ENCODE results near the gene DBF4. TPM values are rescaled to one million over a fixed set of nuclear protein-coding genes. Genes with fewer than 3 reads are reported as not detected.
"Not testable (repeated sequence)": the region's sequence is repeated elsewhere in the genome, so short reads cannot be mapped to it uniquely, and the experiment has no call there.

Gene DBF4
- total RNA-seq, 2 donors from 2014 or later, result 11.0 to 24.9 TPM

DNA sequence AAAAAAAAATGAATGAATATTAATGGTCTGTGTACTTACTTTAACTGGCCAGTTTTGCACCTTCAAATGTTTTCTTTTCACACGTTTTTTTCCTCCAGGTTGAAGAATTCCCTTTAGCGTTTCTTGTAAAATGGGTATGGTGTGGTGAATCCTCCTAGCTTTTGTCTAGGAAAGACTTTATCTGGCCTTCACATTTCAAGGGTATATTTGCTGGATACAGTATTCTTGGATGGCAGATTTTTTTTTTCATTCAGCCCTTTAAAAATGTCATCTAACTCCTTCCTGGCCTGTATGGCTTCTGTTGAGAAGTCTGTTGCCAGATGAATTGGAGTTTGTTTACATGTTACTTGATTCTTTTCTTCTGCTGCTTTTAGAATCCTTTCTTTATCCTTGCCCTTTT lies 10.2 kb upstream of the DBF4 start:
- H3K27ac ChIP-seq, result no peak overlapping the region
- H3K4me1 ChIP-seq (replicated peaks), result no peaks in the 10 kb centered on the region
- no peak for DNase-seq (ENCODE audit: low spot score)
- 95% methylated on average over 2 of the region's 2 CpGs for WGBS
- no peaks in the 10 kb centered on the region for H3K27me3 ChIP-seq (replicated peaks; ENCODE audit: insufficient read depth)
- no peaks in the 10 kb centered on the region for H3K36me3 ChIP-seq
- no peak for TF ChIP-seq POLR2AphosphoS5 (IDR thresholded peaks at IDR 0.05)
- TF ChIP-seq, protein P1, sequence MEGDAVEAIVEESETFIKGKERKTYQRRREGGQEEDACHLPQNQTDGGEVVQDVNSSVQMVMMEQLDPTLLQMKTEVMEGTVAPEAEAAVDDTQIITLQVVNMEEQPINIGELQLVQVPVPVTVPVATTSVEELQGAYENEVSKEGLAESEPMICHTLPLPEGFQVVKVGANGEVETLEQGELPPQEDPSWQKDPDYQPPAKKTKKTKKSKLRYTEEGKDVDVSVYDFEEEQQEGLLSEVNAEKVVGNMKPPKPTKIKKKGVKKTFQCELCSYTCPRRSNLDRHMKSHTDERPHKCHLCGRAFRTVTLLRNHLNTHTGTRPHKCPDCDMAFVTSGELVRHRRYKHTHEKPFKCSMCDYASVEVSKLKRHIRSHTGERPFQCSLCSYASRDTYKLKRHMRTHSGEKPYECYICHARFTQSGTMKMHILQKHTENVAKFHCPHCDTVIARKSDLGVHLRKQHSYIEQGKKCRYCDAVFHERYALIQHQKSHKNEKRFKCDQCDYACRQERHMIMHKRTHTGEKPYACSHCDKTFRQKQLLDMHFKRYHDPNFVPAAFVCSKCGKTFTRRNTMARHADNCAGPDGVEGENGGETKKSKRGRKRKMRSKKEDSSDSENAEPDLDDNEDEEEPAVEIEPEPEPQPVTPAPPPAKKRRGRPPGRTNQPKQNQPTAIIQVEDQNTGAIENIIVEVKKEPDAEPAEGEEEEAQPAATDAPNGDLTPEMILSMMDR (IDR thresholded peaks at IDR 0.05), result no peak
- H3K4me3 ChIP-seq, result no peak overlapping the region
- intact Hi-C loops (cut with DNase I), result no loop called here
- H3K9me3 ChIP-seq, result no peaks in the 10 kb centered on the region

DNA sequence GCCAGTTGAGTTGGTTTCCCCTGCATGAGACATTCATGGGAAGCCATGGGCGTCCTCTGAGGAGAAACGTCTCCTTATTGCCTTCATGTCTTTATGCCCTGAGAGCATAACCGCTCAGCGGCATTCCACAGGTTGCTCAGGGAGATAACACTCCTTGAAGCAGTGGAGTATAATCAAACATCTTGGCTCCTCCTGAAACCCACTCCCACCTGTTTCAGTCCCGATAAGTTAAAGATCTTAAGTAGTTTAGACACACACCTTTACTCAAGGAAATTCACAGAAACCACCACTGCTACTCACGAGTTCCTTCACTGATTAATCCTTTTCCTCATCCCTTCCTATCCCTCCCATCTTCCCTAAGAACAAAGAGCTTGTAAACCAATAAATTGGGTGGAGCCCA lies 9.8 kb upstream of the DBF4 start:
- H3K9me3 ChIP-seq; H3K36me3 ChIP-seq; H3K27ac ChIP-seq; H3K27me3 ChIP-seq (replicated peaks; ENCODE audit: insufficient read depth); H3K4me1 ChIP-seq (replicated peaks); DNase-seq (ENCODE audit: low spot score); intact Hi-C loops (cut with DNase I); H3K4me3 ChIP-seq: not testable (repeated sequence)
- 98% methylated on average over 6 of the region's 6 CpGs for WGBS

DNA sequence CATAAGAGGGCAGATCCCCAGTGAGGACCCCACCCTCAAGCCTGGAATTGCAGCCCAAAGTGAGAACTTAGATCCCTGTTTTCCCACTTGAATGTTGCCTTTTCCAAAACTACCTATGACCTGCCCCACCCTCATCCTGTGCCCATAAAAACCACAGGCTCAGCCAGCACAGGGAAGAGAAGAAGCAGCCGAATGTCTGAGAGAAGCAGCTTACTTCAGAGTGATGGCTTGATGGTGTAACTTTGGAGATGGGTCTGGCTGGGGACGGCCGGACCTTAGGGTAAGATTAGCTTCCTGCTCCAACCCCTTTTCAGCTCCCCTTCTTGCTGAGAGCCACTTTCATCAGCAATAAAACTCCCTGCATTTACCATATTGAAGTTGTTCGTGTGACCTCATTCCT lies 5.8 kb upstream of the DBF4 start:
- no peak overlapping the region for H3K27ac ChIP-seq
- no peak overlapping the region for H3K4me3 ChIP-seq
- H3K4me1 ChIP-seq (replicated peaks), result no peaks in the 10 kb centered on the region
- no peaks in the 10 kb centered on the region for H3K27me3 ChIP-seq (replicated peaks; ENCODE audit: insufficient read depth)
- no peaks in the 10 kb centered on the region for H3K36me3 ChIP-seq
- no peak for TF ChIP-seq POLR2A (IDR thresholded peaks at IDR 0.05)
- TF ChIP-seq, protein P1 (IDR thresholded peaks at IDR 0.05), result no peak
- no peak for TF ChIP-seq POLR2AphosphoS5 (IDR thresholded peaks at IDR 0.05)
- H3K9me3 ChIP-seq, result no peaks in the 10 kb centered on the region
- no peak for DNase-seq (ENCODE audit: low spot score)
- WGBS, result 97% methylated on average over 4 of the region's 4 CpGs
- intact Hi-C loops (cut with DNase I), result loop anchor here (10.0 kb wide), 2 partner anchors 244 to 526 kb away; partner anchors contain the start of gene CROT

DNA sequence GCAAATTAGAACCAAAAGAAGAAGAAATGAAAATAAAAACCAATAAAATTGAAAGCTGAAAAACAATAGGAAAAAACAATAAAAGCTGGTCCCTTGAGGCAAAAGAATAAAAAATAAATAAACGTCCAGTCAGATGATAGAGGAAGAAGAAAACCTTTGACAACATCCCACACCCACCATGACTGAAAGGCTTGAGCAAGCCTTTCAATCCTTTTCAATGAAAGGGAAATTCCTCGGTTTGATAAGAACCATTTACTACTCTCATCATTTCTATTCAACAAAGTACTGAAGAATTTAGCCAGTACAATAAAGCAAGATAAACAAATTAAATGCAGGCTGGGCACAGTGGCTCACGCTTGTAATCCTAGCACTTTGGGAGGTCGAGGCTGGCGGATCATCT lies 3.9 kb upstream of the DBF4 start:
- Histone ChIP-seq H3K27ac (no peak overlapping the region), H3K9me3 (no peaks in the 10 kb centered on the region), H3K36me3 (no peaks in the 10 kb centered on the region), H3K4me3 (no peak overlapping the region), H3K4me1 (replicated peaks) (no peaks in the 10 kb centered on the region), H3K27me3 (replicated peaks; ENCODE audit: insufficient read depth) (no peaks in the 10 kb centered on the region)
- 79% methylated on average over 5 of the region's 5 CpGs for WGBS
- TF ChIP-seq POLR2AphosphoS5 (IDR thresholded peaks at IDR 0.05), result no peak
- TF ChIP-seq POLR2A (IDR thresholded peaks at IDR 0.05), result no peak
- TF ChIP-seq, protein P1 (IDR thresholded peaks at IDR 0.05), result no peak
- DNase-seq (ENCODE audit: low spot score), result no peak
- intact Hi-C loops (cut with DNase I), result loop anchor here (10.0 kb wide), 2 partner anchors 242 to 528 kb away; partner anchors contain the start of gene CROT

DNA sequence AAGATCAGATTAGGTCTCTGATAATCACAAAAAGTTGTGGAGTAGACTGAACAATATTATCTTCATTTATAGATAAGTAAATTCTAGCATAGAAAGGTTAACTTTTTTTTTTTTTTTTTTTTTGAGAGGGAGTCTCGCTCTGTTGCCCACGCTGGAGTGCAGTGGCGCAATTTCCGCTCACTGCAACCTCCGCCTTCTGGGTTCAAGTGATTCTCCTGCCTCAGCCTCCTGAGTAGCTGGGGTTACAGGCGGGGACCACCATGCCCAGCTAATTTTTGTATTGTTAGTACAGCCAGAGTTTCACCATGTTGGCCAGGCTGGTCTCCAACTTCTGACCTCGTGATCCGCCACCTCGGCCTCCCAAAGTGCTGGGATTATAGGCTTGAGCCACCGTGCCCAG lies 3.0 kb upstream of the DBF4 start:
- H3K27me3 ChIP-seq (replicated peaks; ENCODE audit: insufficient read depth); H3K9me3 ChIP-seq; H3K4me1 ChIP-seq (replicated peaks); H3K4me3 ChIP-seq; DNase-seq (ENCODE audit: low spot score); H3K36me3 ChIP-seq; H3K27ac ChIP-seq: not testable (repeated sequence)
- WGBS, result 93% methylated on average over 10 of the region's 10 CpGs
- intact Hi-C loops (cut with DNase I), result loop anchor here (10.0 kb wide), 2 partner anchors 241 to 529 kb away; partner anchors contain the start of gene CROT

DNA sequence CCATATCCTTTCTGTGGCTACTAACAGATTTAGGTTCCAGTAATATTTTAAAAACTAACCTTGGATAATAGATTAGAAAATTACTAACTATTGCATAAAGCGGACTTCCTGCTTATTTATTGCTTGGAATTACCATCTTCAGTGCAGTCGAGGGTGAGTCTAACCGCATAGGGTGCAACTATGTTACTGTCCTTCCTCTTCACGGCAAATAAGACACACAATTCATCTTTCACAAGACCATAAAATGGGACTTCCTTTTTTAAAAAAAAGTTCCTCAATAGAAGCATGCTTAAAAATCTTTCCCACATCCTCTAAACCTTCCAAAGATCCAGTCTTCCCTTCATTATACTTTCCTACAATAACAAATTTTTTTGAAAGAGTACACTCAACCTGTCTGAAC lies 2.2 kb upstream of the DBF4 start:
- TF ChIP-seq POLR2AphosphoS5 (IDR thresholded peaks at IDR 0.05) (no peak), POLR2A (IDR thresholded peaks at IDR 0.05) (no peak)
- TF ChIP-seq, protein P1 (IDR thresholded peaks at IDR 0.05), result no peak
- H3K27ac ChIP-seq, result no peak overlapping the region
- H3K4me1 ChIP-seq (replicated peaks), result no peaks in the 10 kb centered on the region
- no peaks in the 10 kb centered on the region for H3K36me3 ChIP-seq
- intact Hi-C loops (cut with DNase I), result loop anchor here (10.0 kb wide), 2 partner anchors 241 to 529 kb away; partner anchors contain the start of gene CROT
- no peaks in the 10 kb centered on the region for H3K9me3 ChIP-seq
- WGBS, result 57% methylated on average over 4 of the region's 4 CpGs
- H3K4me3 ChIP-seq, result no peak overlapping the region
- DNase-seq (ENCODE audit: low spot score), result no peak
- no peaks in the 10 kb centered on the region for H3K27me3 ChIP-seq (replicated peaks; ENCODE audit: insufficient read depth)
